Mucosa of descending colon (tissue), 3 donors: ENCODE measurements around the gene GIMAP7. TPM values are rescaled to one million over a fixed set of nuclear protein-coding genes. Genes with fewer than 3 reads are reported as not detected.
"Not testable (repeated sequence)": the region's sequence is repeated elsewhere in the genome, so short reads cannot be mapped to it uniquely, and the experiment has no call there.

ENCODE experiments used
- ATAC-seq: fragments of 200-7000 bp; cut with Tn5 transposase; one replicate; pipeline ENCODE4 v1.9.1; 2020; ENCODE audit warnings: mild to moderate bottlenecking, moderate library complexity
- DNase-seq, 3 donors: peaks; one replicate each; pipeline ENCODE4 v3.0.0-alpha.2; 2020
- H3K36me3 ChIP-seq: fragments of 200-600 bp; one replicate; pipeline ENCODE4 v1.8.0; 2021; ENCODE audit warnings: low read depth, mild to moderate bottlenecking
- H3K4me1 ChIP-seq: fragments of 200-600 bp; one replicate; pipeline ENCODE4 v1.8.0; 2021; ENCODE audit warnings: low read depth, mild to moderate bottlenecking
- H3K4me3 ChIP-seq: fragments of 200-600 bp; one replicate; pipeline ENCODE4 v1.8.0; 2021; ENCODE audit warnings: mild to moderate bottlenecking
- H3K9me3 ChIP-seq: fragments of 200-600 bp; one replicate; pipeline ENCODE4 v1.8.0; 2021; ENCODE audit warnings: mild to moderate bottlenecking
- intact Hi-C, 2 donors: fragments of 100-400 bp; cut with DNase I in 1 of 2; cut with micrococcal nuclease in 1 of 2; formaldehyde crosslinking; loops; one replicate each; pipeline versions ENCODE4 v1.11.0 to v1.11.1; 2022; cut with DNase I, micrococcal nuclease
- total RNA-seq, 3 donors: library from RNA; stranded (reverse); fragmentation: NEBNext Ultra II Directional in 2 of 3; extraction: Animal tissue kit (Norgen Biotek cat#: 25700) in 2 of 3; gene quantifications; one replicate each; pipeline versions ENCODE4 v1.2.1 to v1.2.4, GENCODE V29; 2021 to 2023
- TF ChIP-seq, protein P1 (sequence below): fragments of 200-600 bp; IDR thresholded peaks from one replicate; pipeline ENCODE4 v1.8.0; 2022; ENCODE audit warnings: antibody characterized with exemption, mild to moderate bottlenecking
- donor health status: DM: no; HTN: no; CAD: no; lungs with moderate emphysema.
- donor health status: DM: no; HTN: no; CAD: no.
- donor health status: DM: no; HTN: yes; CAD: no.

GIMAP7 gene
- total RNA-seq, 3 donors from 2014 or later = 6.7 to 11.5 (median 9.8) TPM

DNA sequence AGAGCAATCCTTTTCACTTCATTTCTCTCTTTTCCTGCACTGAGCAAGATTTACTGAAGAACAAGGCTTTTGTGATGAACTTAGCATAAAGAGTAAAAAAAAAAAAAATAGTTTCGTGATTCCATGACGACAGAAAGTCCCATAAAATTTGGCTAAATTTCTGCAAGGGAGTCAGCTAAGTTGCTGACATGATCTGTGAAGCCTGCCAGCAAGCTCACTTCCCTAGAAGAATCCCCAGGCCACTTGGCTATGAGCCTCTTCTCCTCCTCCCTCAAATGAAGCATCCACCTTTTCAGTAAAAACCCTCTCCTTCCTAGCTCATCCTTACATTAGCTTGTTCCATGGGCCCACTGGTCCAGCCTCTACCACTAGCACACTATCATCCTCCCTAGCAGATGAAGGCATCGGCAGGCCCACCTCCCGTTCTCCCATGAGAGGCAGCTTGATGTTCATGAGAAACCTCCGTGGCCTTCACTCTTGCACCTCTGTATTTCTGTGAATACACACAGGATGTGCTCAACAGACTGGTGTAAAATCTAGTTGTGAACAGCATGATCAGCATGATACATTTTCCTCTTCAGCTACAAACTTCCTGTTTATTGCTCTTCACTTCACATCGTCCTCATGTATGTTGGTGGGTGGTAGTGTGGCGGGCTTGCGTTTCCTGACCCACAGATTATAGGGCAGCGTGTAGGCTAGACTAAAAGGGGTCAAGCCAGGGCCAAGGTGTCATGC is 33.3 kb upstream of the GIMAP7 start:
- intact Hi-C loops = no loop called here
- no peaks in the 10 kb centered on the region for H3K9me3 ChIP-seq
- ATAC-seq (peak; percentile 78), DNase-seq (peak in 1 of 3 donors; percentile 31)
- TF ChIP-seq, protein P1, sequence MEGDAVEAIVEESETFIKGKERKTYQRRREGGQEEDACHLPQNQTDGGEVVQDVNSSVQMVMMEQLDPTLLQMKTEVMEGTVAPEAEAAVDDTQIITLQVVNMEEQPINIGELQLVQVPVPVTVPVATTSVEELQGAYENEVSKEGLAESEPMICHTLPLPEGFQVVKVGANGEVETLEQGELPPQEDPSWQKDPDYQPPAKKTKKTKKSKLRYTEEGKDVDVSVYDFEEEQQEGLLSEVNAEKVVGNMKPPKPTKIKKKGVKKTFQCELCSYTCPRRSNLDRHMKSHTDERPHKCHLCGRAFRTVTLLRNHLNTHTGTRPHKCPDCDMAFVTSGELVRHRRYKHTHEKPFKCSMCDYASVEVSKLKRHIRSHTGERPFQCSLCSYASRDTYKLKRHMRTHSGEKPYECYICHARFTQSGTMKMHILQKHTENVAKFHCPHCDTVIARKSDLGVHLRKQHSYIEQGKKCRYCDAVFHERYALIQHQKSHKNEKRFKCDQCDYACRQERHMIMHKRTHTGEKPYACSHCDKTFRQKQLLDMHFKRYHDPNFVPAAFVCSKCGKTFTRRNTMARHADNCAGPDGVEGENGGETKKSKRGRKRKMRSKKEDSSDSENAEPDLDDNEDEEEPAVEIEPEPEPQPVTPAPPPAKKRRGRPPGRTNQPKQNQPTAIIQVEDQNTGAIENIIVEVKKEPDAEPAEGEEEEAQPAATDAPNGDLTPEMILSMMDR = no peak
- no peaks in the 10 kb centered on the region for H3K4me1 ChIP-seq
- H3K36me3 ChIP-seq = no peaks in the 10 kb centered on the region
- H3K4me3 ChIP-seq = no peak overlapping the region

DNA sequence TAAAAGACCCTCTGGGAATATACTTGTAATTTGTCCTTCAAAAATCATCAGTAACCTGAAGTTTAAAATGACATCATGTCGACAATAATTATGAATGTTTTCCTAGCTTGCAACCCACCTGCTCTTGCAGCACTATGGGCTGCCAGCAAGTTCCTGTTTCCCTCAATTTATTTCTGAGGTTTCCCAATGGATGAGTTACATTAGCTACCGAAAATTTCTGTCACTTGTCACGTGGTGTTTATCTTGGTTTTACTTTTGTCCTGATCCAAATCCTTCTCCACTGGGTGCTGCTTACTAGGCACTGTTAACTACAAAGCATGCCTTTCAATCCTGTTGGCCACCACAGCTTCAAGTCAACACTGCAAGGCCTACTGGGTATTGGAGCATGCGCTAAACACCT is 32.8 kb upstream of the GIMAP7 start:
- DNase-seq (no peak), ATAC-seq (no peak)
- intact Hi-C loops = no loop called here
- H3K4me1 ChIP-seq = no peaks in the 10 kb centered on the region
- no peaks in the 10 kb centered on the region for H3K9me3 ChIP-seq
- no peaks in the 10 kb centered on the region for H3K36me3 ChIP-seq
- TF ChIP-seq, protein P1 = no peak
- H3K4me3 ChIP-seq = no peak overlapping the region

DNA sequence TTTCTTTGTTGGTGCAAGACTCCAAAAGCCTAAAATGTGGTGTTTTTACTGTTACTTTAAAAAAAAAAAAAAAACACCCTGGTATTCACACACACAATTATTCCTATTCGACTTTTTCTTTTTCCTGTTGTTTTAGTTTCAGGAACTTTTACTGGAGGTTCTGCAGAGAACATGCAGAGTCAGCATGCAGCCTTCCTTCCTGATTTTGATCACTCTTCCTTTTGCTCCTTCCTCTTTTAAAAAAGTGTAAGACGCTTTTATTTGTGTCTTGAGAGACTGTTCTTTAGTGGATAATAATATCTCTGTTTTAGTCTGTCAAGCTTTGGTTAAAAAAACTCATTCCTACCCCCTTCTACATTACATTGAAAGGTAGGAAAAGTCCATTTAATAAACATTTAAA is 31.2 kb upstream of the GIMAP7 start:
- H3K9me3 ChIP-seq, ATAC-seq, H3K4me1 ChIP-seq, H3K4me3 ChIP-seq, DNase-seq, intact Hi-C loops, H3K36me3 ChIP-seq: not testable (repeated sequence)

DNA sequence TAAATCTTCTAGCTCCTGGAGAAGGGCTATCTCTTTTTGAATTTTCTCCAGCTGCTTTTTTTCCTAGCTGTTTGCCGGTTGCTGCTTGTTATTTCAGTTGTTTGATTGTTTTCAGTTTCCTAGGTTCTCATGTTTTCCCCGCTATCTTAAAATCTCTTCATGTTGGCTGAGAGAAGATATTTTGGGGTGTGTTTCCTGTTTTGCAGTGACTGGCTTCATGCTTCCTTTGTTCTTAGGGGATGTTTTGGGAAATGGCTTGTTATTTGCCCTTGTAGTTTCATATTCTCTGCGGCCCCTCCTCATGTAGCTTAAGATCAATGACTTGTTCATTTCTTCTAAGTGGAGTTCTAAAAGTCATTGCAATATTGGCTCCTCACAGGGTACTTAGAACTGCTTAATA is 30.6 kb upstream of the GIMAP7 start:
- peak; percentile 35 for ATAC-seq
- H3K9me3 ChIP-seq, intact Hi-C loops, H3K36me3 ChIP-seq, H3K4me3 ChIP-seq, H3K4me1 ChIP-seq, DNase-seq: not testable (repeated sequence)

DNA sequence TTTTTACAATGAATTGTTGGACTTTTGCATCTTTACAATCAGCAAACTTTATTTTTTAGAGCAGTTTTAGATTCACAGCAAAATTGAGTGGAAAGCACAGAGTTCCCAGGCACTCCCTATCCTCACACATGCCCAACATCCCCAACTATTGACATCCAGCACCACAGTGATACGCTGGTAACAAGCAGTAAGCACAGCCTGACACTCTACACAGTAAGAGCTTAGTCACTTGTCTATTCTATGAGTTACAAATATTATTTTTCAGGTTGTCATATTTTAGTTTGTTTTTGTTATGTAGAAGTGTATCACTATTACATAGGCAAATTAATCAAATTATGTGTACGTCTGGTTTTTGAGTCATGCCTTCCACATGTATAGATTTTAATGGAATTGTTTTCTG is 27.0 kb upstream of the GIMAP7 start:
- Histone ChIP-seq H3K36me3 (no peaks in the 10 kb centered on the region), H3K9me3 (peaks cover 5% of the 10 kb centered on the region), H3K4me3 (no peak overlapping the region), H3K4me1 (no peaks in the 10 kb centered on the region)
- ATAC-seq (no peak), DNase-seq (no peak)
- intact Hi-C loops = no loop called here
- TF ChIP-seq, protein P1 = no peak

DNA sequence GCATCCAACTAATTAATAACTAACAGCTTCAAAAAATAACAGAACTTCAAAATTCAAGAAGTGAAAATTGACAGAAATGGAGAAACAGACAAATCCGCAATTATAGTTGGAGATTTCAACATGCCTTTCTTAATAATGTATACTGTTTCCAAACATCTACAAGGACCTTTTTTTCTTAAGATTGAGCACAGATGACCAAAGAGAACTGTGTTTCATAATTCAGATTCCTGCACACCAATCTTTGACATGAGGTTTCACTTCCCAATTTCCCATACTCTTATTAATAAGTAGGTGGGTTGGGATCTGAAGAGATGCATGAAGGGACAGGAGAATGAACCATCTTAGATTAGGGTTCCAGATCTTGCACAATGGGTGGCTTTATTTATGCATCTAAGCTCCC is 24.9 kb upstream of the GIMAP7 start:
- H3K4me3 ChIP-seq = no peak overlapping the region
- no peak for ATAC-seq
- peaks cover 5% of the 10 kb centered on the region for H3K9me3 ChIP-seq
- H3K4me1 ChIP-seq = no peaks in the 10 kb centered on the region
- no peaks in the 10 kb centered on the region for H3K36me3 ChIP-seq
- DNase-seq = no peak
- TF ChIP-seq, protein P1 = no peak
- intact Hi-C loops = no loop called here

DNA sequence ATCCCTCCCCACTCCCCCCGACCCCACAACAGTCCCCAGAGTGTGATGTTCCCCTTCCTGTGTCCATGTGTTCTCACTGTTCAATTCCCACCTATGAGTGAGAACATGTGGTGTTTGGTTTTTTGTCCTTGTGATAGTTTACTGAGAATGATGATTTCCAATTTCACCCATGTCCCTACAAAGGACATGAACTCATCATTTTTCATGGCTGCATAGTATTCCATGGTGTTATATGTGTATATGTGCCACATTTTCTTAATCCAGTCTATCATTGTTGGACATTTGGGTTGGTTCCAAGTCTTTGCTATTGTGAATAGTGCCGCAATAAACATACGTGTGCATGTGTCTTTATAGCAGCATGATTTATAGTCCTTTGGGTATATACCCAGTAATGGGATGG is 21.2 kb upstream of the GIMAP7 start:
- H3K9me3 ChIP-seq, intact Hi-C loops, H3K4me3 ChIP-seq, DNase-seq, H3K36me3 ChIP-seq, ATAC-seq, H3K4me1 ChIP-seq: not testable (repeated sequence)
